IMR-90 (cell line): Measurements from ENCODE around the gene MICAL3. TPM values are rescaled to one million over a fixed set of nuclear protein-coding genes. Genes with fewer than 3 reads are reported as not detected.

Experiments
- ATAC-seq: fragments of 200-7000 bp; cut with Tn5 transposase; 2 replicates; pipeline ENCODE4 v1.9.1; 2020; ENCODE audit warnings: low read depth, mild to moderate bottlenecking, moderate library complexity
- BruUV-seq: library from RNA; stranded (reverse); fragments of 400-500 nt; replicated peaks from 2 replicates; lab custom pipeline; 2021; lab: Mats Ljungman, UMichigan
- CTCF ChIA-PET: fragments of 300-600 bp; formaldehyde crosslinking; extraction: SDS; loops from one replicate; lab custom pipeline; 2021; ENCODE audit warnings: antibody characterized with exemption; lab: Yijun Ruan, JAX
- POLR2A ChIA-PET: fragments of 300-600 bp; sonication (Branson Sonifier 250); formaldehyde crosslinking; loops from one replicate; lab custom pipeline; 2022; ENCODE audit warnings: antibody characterized with exemption; ENCODE audit not compliant: unreplicated experiment; lab: Charles Lee
- DNase-seq: peaks from one replicate; pipeline ENCODE4 v3.0.0; 2013
- H2AFZ ChIP-seq: replicated peaks from 2 replicates; pipeline ENCODE3; 2013; ENCODE audit warnings: low read length, mild to moderate bottlenecking; ENCODE audit not compliant: poor library complexity
- H2AK5ac ChIP-seq: 2 replicates; pipeline ENCODE4 v1.6.1; 2013; ENCODE audit warnings: low read depth, low read length, inconsistent platforms
- H2AK9ac ChIP-seq: replicated peaks from 2 replicates; pipeline ENCODE3; 2013; ENCODE audit warnings: mild to moderate bottlenecking, low read depth, low read length, moderate library complexity; ENCODE audit not compliant: poor library complexity
- H2BK120ac ChIP-seq: 2 replicates; pipeline ENCODE4 v1.6.1; 2013; ENCODE audit warnings: low read depth, low read length, inconsistent platforms
- H2BK15ac ChIP-seq: 3 replicates; pipeline ENCODE4 v1.6.1; 2013; ENCODE audit warnings: low read depth, low read length, inconsistent platforms
- H2BK20ac ChIP-seq: 2 replicates; pipeline ENCODE4 v1.6.1; 2013; ENCODE audit warnings: low read depth, mild to moderate bottlenecking, inconsistent platforms, low read length, moderate library complexity
- H2BK5ac ChIP-seq: 2 replicates; pipeline ENCODE4 v1.6.1; 2013; ENCODE audit warnings: mild to moderate bottlenecking, low read depth, low read length, inconsistent platforms; ENCODE audit not compliant: poor library complexity, severe bottlenecking
- H3K14ac ChIP-seq: replicated peaks from 2 replicates; pipeline ENCODE4 v1.6.1; 2013; ENCODE audit warnings: low read depth, low read length, inconsistent platforms
- H3K18ac ChIP-seq: 2 replicates; pipeline ENCODE4 v1.6.1; 2013; ENCODE audit warnings: low read depth, low read length, control low read depth
- H3K23ac ChIP-seq: 2 replicates; pipeline ENCODE4 v1.6.1; 2013; ENCODE audit warnings: low read depth, low read length, inconsistent platforms
- H3K27ac ChIP-seq: 2 replicates; pipeline ENCODE4 v1.5.1; 2013; ENCODE audit warnings: mild to moderate bottlenecking, control low read depth, low read length; ENCODE audit not compliant: insufficient read depth
- H3K27me3 ChIP-seq: 2 replicates; pipeline ENCODE4 v1.6.1; 2013; ENCODE audit warnings: low read length; ENCODE audit not compliant: control insufficient read depth, insufficient read depth
- H3K36me3 ChIP-seq: 2 replicates; pipeline ENCODE4 v1.6.1; 2013; ENCODE audit warnings: low read length, mixed read lengths; ENCODE audit not compliant: control insufficient read depth, insufficient read depth
- H3K4ac ChIP-seq: 2 replicates; pipeline ENCODE4 v1.6.1; 2013; ENCODE audit warnings: low read depth, low read length, inconsistent platforms
- H3K4me1 ChIP-seq: 2 replicates; pipeline ENCODE4 v1.6.1; 2013; ENCODE audit warnings: low read length, mixed read lengths; ENCODE audit not compliant: control insufficient read depth, insufficient read depth
- H3K4me2 ChIP-seq: 2 replicates; pipeline ENCODE4 v1.6.1; 2013; ENCODE audit warnings: low read depth, mild to moderate bottlenecking, control low read depth, low read length, moderate library complexity
- H3K4me3 ChIP-seq: 2 replicates; pipeline ENCODE4 v1.5.1; 2013; ENCODE audit warnings: low read depth, mild to moderate bottlenecking, control low read depth, low read length, moderate library complexity; ENCODE audit not compliant: insufficient read depth
- H3K56ac ChIP-seq: 2 replicates; pipeline ENCODE4 v1.6.1; 2013; ENCODE audit warnings: low read length, inconsistent platforms; ENCODE audit not compliant: insufficient read depth; ENCODE audit errors: extremely low read depth
- H3K79me1 ChIP-seq, 2 experiments: 2 replicates each; pipeline ENCODE4 v1.6.1; 2013; ENCODE audit warnings: low read length in 2 of 2, inconsistent platforms in 1 of 2, low read depth in 1 of 2
- H3K9ac ChIP-seq: 2 replicates; pipeline ENCODE4 v1.6.1; 2013; ENCODE audit warnings: low read depth, low read length, control low read depth
- H3K9me1 ChIP-seq: 2 replicates; pipeline ENCODE4 v1.6.1; 2013; ENCODE audit warnings: low read length, inconsistent platforms; ENCODE audit not compliant: insufficient read depth
- H3K9me3 ChIP-seq: 2 replicates; pipeline ENCODE4 v1.6.1; 2013; ENCODE audit warnings: low read length; ENCODE audit not compliant: control insufficient read depth, insufficient read depth
- H4K20me1 ChIP-seq: 2 replicates; pipeline ENCODE4 v1.6.1; 2013; ENCODE audit warnings: low read length, inconsistent platforms; ENCODE audit not compliant: insufficient read depth
- H4K5ac ChIP-seq: 2 replicates; pipeline ENCODE4 v1.6.1; 2013; ENCODE audit warnings: mild to moderate bottlenecking, low read depth, low read length, control low read depth
- H4K8ac ChIP-seq, 2 experiments: 2 replicates each; pipeline ENCODE4 v1.6.1; 2013; ENCODE audit warnings: low read depth in 2 of 2, low read length in 2 of 2, control low read depth in 1 of 2, inconsistent platforms in 1 of 2
- H4K91ac ChIP-seq: 2 replicates; pipeline ENCODE4 v1.6.1; 2013; ENCODE audit warnings: low read depth, low read length, inconsistent platforms; ENCODE audit not compliant: insufficient read depth
- MAZ ChIP-seq: IDR thresholded peaks from 2 replicates; pipeline ENCODE4 v1.6.1; 2012; ENCODE audit warnings: low read depth, mild to moderate bottlenecking, low read length, improper control_type of control experiment, moderate library complexity, borderline replicate concordance
- MXI1 ChIP-seq: IDR thresholded peaks from 2 replicates; pipeline ENCODE4 v1.6.1; 2012; ENCODE audit warnings: low read depth, mild to moderate bottlenecking, low read length, moderate library complexity, borderline replicate concordance
- RAD21 ChIP-seq: IDR thresholded peaks from 2 replicates; pipeline ENCODE4 v1.6.1; 2012; ENCODE audit warnings: low read length, improper control_type of control experiment
- RFX5 ChIP-seq: IDR thresholded peaks from 2 replicates; pipeline ENCODE4 v1.8.0; 2012; ENCODE audit warnings: low read depth, mild to moderate bottlenecking, low read length, moderate library complexity
- SMC3 ChIP-seq: fragments of 150-350 bp; IDR thresholded peaks from 2 replicates; pipeline ENCODE4 v1.6.1; 2016; ENCODE audit warnings: low read depth, mild to moderate bottlenecking, antibody characterized with exemption, low read length, moderate library complexity
- WGBS, 2 experiments: methylation state at CpG; one replicate each; pipeline versions ENCODE4 v1.1.5 to v1.1.7; 2013; ENCODE audit warnings: missing lambda C conversion rate in 2 of 2; ENCODE audit not compliant: insufficient read length in 1 of 2; ENCODE audit errors: extremely low coverage in 2 of 2; 5-methylcytosine and 5-hydroxymethylcytosine counted together
- dilution Hi-C: fragments of 300-500 bp; cut with HindIII; formaldehyde crosslinking; loops from one replicate; pipeline ENCODE4 v1.14.3; 2018; ENCODE audit warnings: low sequenced_read_pairs; ENCODE audit not compliant: unreplicated experiment
- in situ Hi-C: fragments of 300-500 bp; cut with MboI; formaldehyde crosslinking; loops from 3 replicates; pipeline ENCODE4 v1.14.3; 2019; ENCODE audit warnings: low sequenced_read_pairs, inconsistent platforms, mixed read lengths
- intact Hi-C: fragments of 100-400 bp; cut with micrococcal nuclease; formaldehyde crosslinking; loops from 2 replicates; pipeline ENCODE4 v1.10.0; 2022
- polyA plus RNA-seq, 3 experiments: library from polyadenylated mRNA; depleted of rRNA; stranded (reverse); fragments of >200 nt; gene quantifications; 2 replicates each; pipeline ENCODE4 v1.2.3, GENCODE V29; 2012; ENCODE audit warnings: low replicate concordance in 1 of 3
- total RNA-seq: library from RNA; depleted of rRNA; stranded (reverse); fragments of >200 nt; gene quantifications from 2 replicates; pipeline ENCODE4 v1.2.3, GENCODE V29; 2012

The MICAL3 gene
- total and polyA plus RNA-seq, 2 of the 4 experiments (the other 2 are of a cell fraction): 17.6 to 26.8 TPM

DNA sequence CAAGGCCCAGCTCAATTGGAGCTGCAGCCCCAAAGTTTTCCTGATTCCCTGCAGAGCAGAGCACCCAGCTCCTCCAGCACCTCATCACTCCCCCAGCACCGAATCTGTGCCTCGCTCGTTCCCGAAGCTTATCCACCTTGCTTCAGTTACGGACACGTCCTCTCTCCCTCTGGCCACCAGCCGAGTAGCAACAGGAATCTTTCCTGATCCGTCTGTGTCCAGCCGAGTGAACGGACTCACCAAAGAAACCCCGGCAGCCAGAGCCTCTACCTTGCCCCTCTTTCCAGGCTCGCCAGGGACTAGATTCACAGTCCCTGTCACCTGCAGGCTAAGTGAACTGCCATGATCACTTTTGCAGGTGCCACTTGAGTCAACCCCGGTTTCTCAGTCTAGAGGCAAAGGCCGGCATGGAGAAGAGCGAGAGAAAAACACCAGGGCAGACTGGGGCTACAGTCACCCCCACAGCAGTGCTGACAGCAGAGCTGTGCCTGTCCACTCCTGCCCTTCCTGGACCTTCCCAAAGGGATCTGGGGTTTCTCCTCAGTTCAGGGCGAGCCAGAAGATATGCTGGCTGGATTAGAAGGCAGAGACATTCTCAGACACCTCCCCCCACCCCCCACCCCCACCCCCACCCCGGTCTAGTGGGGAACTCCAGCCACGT, 282.4 kb downstream of the MICAL3 start:
- no peak overlapping the region for H4K5ac ChIP-seq
- H3K9me1 ChIP-seq: no peaks in the 10 kb centered on the region
- no peak overlapping the region for H3K4ac ChIP-seq
- no peak overlapping the region for H2AK9ac ChIP-seq
- H3K4me3 ChIP-seq: no peak overlapping the region
- H4K91ac ChIP-seq: no peak overlapping the region
- no peak overlapping the region for H3K9ac ChIP-seq
- H3K14ac ChIP-seq: no peak overlapping the region
- no peak overlapping the region for H3K56ac ChIP-seq
- 83% methylated on average over 11 of the region's 18 CpGs; no CpG with 5 or more reads in 1 of the 2 experiments for WGBS, 2 experiments
- H2BK120ac ChIP-seq: no peak overlapping the region
- H3K23ac ChIP-seq: no peak overlapping the region
- no peak for TF ChIP-seq MXI1
- TF ChIP-seq MAZ: no peak
- no peak for TF ChIP-seq RFX5
- no peak for TF ChIP-seq RAD21
- no peak for TF ChIP-seq SMC3
- no peak overlapping the region for H3K18ac ChIP-seq
- in situ Hi-C loops (no loop called here), intact Hi-C loops (loop anchor here (5.0 kb wide), 2 partner anchors 185 to 335 kb away; partner anchors contain the start of gene PEX26), dilution Hi-C loops (no loop called here)
- H4K8ac ChIP-seq: no peak overlapping the region
- no peaks in the 10 kb centered on the region for H3K9me3 ChIP-seq
- no peak overlapping the region for H2BK20ac ChIP-seq
- H2BK5ac ChIP-seq: no peak overlapping the region
- H3K4me2 ChIP-seq: no peak overlapping the region
- H3K79me1 ChIP-seq: peaks cover 10 to 18% of the 10 kb centered on the region in 2 experiments; a peak in 3 of 4 replicates
- H3K4me1 ChIP-seq: peaks cover 5% of the 10 kb centered on the region; the same call in 1 of the 2 replicates
- no peak overlapping the region for H2BK15ac ChIP-seq
- no peak overlapping the region for H3K27ac ChIP-seq
- DNase-seq (no peak), ATAC-seq (no peak)
- H3K36me3 ChIP-seq: peaks cover 15% of the 10 kb centered on the region
- H3K27me3 ChIP-seq: no peaks in the 10 kb centered on the region
- H4K20me1 ChIP-seq: peaks cover 14% of the 10 kb centered on the region
- BruUV-seq: no TSS peak
- no peak overlapping the region for H2AFZ ChIP-seq
- H2AK5ac ChIP-seq: no peak overlapping the region; the same call in 1 of the 2 replicates
- ChIA-PET POLR2A (no interaction called here), CTCF (interaction anchor here (0.9 to 2.2 kb wide), 8 partner anchors 11 to 186 kb away, joined by 3 to 9 read pairs (median 4); no protein-coding TSS in a partner anchor)
